ENCODE data around the gene TNFSF10.

The TNFSF10 gene

GRCh38 chr3:172513488-172513887 is 9.7 kb downstream of the TNFSF10 start:
- TF ChIP-seq FOXP2 (optimal IDR thresholded peaks at IDR 0.05; ENCODE audit: borderline replicate concordance, extremely low read depth, extremely low read length, insufficient read depth) = no peak
- TF ChIP-seq REST (IDR thresholded peaks at IDR 0.05; ENCODE audit: insufficient read depth in 1 of 2, low read depth in 2 of 2, low read length in 2 of 2) = no peak
- TF ChIP-seq SIN3A (IDR thresholded peaks at IDR 0.05; ENCODE audit: borderline replicate concordance, insufficient read depth, low read length) = no peak
- no peak for TF ChIP-seq TAF1 (IDR thresholded peaks at IDR 0.05; ENCODE audit: borderline replicate concordance, insufficient read depth, low read length)
- TF ChIP-seq POLR2AphosphoS5 (IDR thresholded peaks at IDR 0.05; ENCODE audit: low read depth, low read length) = no peak

- TF ChIP-seq SIN3A (IDR thresholded peaks at IDR 0.05; ENCODE audit: borderline replicate concordance, insufficient read depth, low read length) (no peak), REST (IDR thresholded peaks at IDR 0.05; ENCODE audit: insufficient read depth in 1 of 2, low read depth in 2 of 2, low read length in 2 of 2) (no peak), TAF1 (IDR thresholded peaks at IDR 0.05; ENCODE audit: borderline replicate concordance, insufficient read depth, low read length) (no peak), FOXP2 (optimal IDR thresholded peaks at IDR 0.05; ENCODE audit: borderline replicate concordance, extremely low read depth, extremely low read length, insufficient read depth) (no peak), POLR2AphosphoS5 (IDR thresholded peaks at IDR 0.05; ENCODE audit: low read depth, low read length) (no peak)
These were observed 11.2 kb downstream of the TNFSF10 start for GRCh38 chr3:172511783-172512762.

- TF ChIP-seq TAF1 (IDR thresholded peaks at IDR 0.05; ENCODE audit: borderline replicate concordance, insufficient read depth, low read length) (no peak), FOXP2 (optimal IDR thresholded peaks at IDR 0.05; ENCODE audit: borderline replicate concordance, extremely low read depth, extremely low read length, insufficient read depth) (no peak), SIN3A (IDR thresholded peaks at IDR 0.05; ENCODE audit: borderline replicate concordance, insufficient read depth, low read length) (no peak), POLR2AphosphoS5 (IDR thresholded peaks at IDR 0.05; ENCODE audit: low read depth, low read length) (no peak), REST (IDR thresholded peaks at IDR 0.05; ENCODE audit: insufficient read depth in 1 of 2, low read depth in 2 of 2, low read length in 2 of 2) (no peak)
These were observed 17.1 kb downstream of the TNFSF10 start for GRCh38 chr3:172506094-172506493.

GRCh38 chr3:172501540-172501939 is 21.7 kb downstream of the TNFSF10 start:
- TF ChIP-seq FOXP2 (optimal IDR thresholded peaks at IDR 0.05; ENCODE audit: borderline replicate concordance, extremely low read depth, extremely low read length, insufficient read depth) = no peak

GRCh38 chr3:172478116-172478515 is 45.1 kb downstream of the TNFSF10 start:
- no peak for TF ChIP-seq REST (IDR thresholded peaks at IDR 0.05; ENCODE audit: insufficient read depth in 1 of 2, low read depth in 2 of 2, low read length in 2 of 2)
- no peak for TF ChIP-seq FOXP2 (optimal IDR thresholded peaks at IDR 0.05; ENCODE audit: borderline replicate concordance, extremely low read depth, extremely low read length, insufficient read depth)
- TF ChIP-seq TAF1 (IDR thresholded peaks at IDR 0.05; ENCODE audit: borderline replicate concordance, insufficient read depth, low read length) = no peak
- no peak for TF ChIP-seq POLR2AphosphoS5 (IDR thresholded peaks at IDR 0.05; ENCODE audit: low read depth, low read length)
- TF ChIP-seq SIN3A (IDR thresholded peaks at IDR 0.05; ENCODE audit: borderline replicate concordance, insufficient read depth, low read length) = no peak
